Measurements from ENCODE around the gene DNAJA4.

GRCh38 chr15:78299101-78299930 lies 35.0 kb downstream of the DNAJA4 start, which contains the start of gene SKIC8:
- TF ChIP-seq CTCF (IDR thresholded peaks at IDR 0.05) = peak in 1 of 3 donors; percentile 18
- peak; percentile 72 for TF ChIP-seq POLR2A (IDR thresholded peaks at IDR 0.05)
